Osteocyte (in vitro differentiated cells): ENCODE data around the gene FAM118B. TPM values are rescaled to one million over a fixed set of nuclear protein-coding genes. Genes with fewer than 3 reads are reported as not detected.

Experiments used
- DNase-seq: peaks from one replicate; pipeline ENCODE4 v3.0.0; 2021; ENCODE audit warnings: mixed read lengths; ENCODE audit not compliant: unreplicated experiment; ENCODE audit errors: extremely low spot score
- H3K27ac Mint-ChIP-seq: one replicate; pipeline ENCODE4 v1.8.0; 2021; ENCODE audit warnings: mild to moderate bottlenecking, mixed read lengths; ENCODE audit not compliant: unreplicated experiment
- H3K27me3 Mint-ChIP-seq: one replicate; pipeline ENCODE4 v1.8.0; 2021; ENCODE audit warnings: mixed read lengths; ENCODE audit not compliant: unreplicated experiment
- H3K36me3 Mint-ChIP-seq: one replicate; pipeline ENCODE4 v1.8.0; 2021; ENCODE audit warnings: mixed read lengths; ENCODE audit not compliant: unreplicated experiment
- H3K4me1 Mint-ChIP-seq: one replicate; pipeline ENCODE4 v1.8.0; 2021; ENCODE audit warnings: mixed read lengths; ENCODE audit not compliant: unreplicated experiment
- H3K4me3 Mint-ChIP-seq: one replicate; pipeline ENCODE4 v1.8.0; 2021; ENCODE audit warnings: mild to moderate bottlenecking, moderate library complexity, mixed read lengths; ENCODE audit not compliant: unreplicated experiment
- H3K9me3 Mint-ChIP-seq: one replicate; pipeline ENCODE4 v1.8.0; 2021; ENCODE audit warnings: mixed read lengths; ENCODE audit not compliant: unreplicated experiment
- CTCF ChIP-seq: fragments of 200-600 bp; sonication (generic); IDR thresholded peaks from 2 replicates; pipeline ENCODE4 v1.5.0; 2021; ENCODE audit warnings: antibody characterized with exemption, mild to moderate bottlenecking, moderate library complexity
- total RNA-seq: library from RNA; stranded (reverse); gene quantifications from 2 replicates; pipeline ENCODE4 v1.2.1, GENCODE V29; 2021

Gene FAM118B
- total RNA-seq, 1 donor from 2014 or later = 23.3 TPM

DNA sequence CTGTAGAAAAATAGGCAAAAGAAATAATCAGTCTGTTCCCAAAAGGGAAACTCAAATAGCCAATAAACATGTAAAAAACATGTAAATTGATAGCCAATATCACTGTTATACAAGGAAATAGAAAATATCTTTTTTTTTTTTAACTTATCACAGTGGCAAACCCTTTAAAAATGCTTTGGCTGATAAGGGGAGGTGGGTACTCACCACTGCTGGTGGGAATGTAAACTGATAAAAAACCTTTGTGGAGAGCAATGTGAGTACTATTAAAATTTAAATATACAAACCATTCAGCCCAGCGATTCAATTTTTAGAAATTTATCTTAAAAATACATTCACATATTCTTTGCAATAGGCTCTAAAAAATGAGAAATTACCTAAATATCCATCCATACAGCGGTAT lies 3.7 kb upstream of the FAM118B start:
- Mint-ChIP-seq H3K4me1 (peaks cover 15% of the 10 kb centered on the region), H3K36me3 (peaks cover 30% of the 10 kb centered on the region), H3K4me3 (no peak overlapping the region), H3K27me3 (no peaks in the 10 kb centered on the region), H3K9me3 (no peaks in the 10 kb centered on the region), H3K27ac (no peak overlapping the region)
- no peak for DNase-seq
- no peak for TF ChIP-seq CTCF

DNA sequence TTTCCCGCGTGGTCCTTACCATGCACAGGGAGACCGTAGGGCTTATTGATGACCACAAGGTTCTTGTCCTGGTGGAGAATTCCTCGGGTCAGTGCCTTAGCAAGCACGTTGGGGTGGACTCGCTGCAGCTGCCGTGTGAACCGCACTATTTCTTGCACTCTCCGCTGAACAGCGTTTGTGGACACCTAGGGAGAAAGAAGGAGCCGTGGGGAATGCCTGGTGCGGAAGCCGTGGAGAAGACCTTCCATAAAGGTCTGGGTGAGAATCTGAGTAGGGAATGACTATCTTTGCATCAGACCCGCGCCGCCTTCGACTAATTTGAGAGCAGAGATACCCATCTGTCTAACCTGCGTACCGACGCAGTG lies 729 bp upstream of the FAM118B start:
- TF ChIP-seq CTCF = no peak
- peak overlapping the region; percentile 98 for H3K4me3 Mint-ChIP-seq
- no peak for DNase-seq
- peak overlapping the region; percentile 94 for H3K27ac Mint-ChIP-seq
- peaks cover 13% of the 10 kb centered on the region for H3K36me3 Mint-ChIP-seq
- H3K4me1 Mint-ChIP-seq = peaks cover 23% of the 10 kb centered on the region
- no peaks in the 10 kb centered on the region for H3K27me3 Mint-ChIP-seq
- H3K9me3 Mint-ChIP-seq = no peaks in the 10 kb centered on the region

DNA sequence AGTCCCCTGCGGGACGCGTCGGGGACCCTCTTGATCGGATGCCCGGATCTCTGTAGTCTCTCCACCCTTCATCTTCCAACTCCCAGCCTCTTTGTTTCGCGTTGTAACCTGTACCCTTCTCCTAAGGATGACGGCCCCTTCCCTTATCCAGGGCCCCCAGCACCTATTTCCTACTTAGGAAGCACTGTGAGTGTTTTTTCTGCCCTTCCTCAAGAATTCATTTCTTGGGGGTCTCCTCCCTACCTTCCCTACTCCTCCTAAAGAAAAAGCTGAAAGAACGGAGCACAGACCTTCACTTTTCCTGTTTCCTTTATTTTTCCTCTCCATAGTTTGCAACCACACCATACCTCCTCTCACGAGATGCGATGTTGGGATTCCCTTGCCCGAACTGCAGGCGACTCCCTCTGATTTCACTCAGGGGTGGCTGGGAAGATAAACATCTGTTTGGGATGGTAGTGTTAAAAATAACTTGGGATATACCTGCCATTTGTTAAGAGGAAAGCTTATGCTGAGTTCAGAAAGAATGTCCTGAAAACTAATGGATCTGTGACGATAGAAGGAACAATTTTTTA lies 593 bp downstream of the FAM118B start:
- no peak for DNase-seq
- peak overlapping the region; percentile 98 for H3K4me3 Mint-ChIP-seq

GRCh38 chr11:126214441-126214840 lies 2.9 kb downstream of the FAM118B start:
- Mint-ChIP-seq H3K27me3 (no peaks in the 10 kb centered on the region), H3K4me3 (no peak overlapping the region), H3K9me3 (no peaks in the 10 kb centered on the region), H3K36me3 (peaks cover 2% of the 10 kb centered on the region), H3K27ac (no peak overlapping the region), H3K4me1 (peaks cover 25% of the 10 kb centered on the region)
- no peak for TF ChIP-seq CTCF
- no peak for DNase-seq

More for the DNA sequence above, 593 bp downstream of the FAM118B start:
- H3K36me3 Mint-ChIP-seq = peaks cover 9% of the 10 kb centered on the region
- TF ChIP-seq CTCF = no peak
- H3K27ac Mint-ChIP-seq = peak overlapping the region; percentile 94
- H3K4me1 Mint-ChIP-seq = peaks cover 23% of the 10 kb centered on the region
- H3K9me3 Mint-ChIP-seq = no peaks in the 10 kb centered on the region
- H3K27me3 Mint-ChIP-seq = no peaks in the 10 kb centered on the region

DNA sequence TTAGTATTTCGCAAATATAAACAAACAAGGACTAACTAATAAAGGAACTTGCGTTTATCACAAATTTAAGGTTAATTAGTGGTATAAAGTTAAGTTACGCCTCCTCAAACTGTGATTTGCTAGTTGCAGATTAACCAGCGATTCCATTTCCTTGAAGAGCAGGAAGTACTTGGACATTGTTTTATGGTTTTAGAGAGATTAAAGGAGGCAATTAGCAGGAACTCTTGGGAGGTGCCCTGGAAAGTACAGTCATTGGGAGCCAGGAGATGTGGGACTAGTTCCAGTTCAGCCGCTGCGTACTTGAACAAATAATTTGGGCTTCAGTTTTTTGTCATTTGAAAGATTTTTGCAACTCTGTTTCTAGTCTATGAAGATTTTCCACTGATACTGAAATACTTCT lies 3.3 kb downstream of the FAM118B start:
- Mint-ChIP-seq H3K4me1 (peaks cover 25% of the 10 kb centered on the region), H3K27me3 (no peaks in the 10 kb centered on the region), H3K27ac (no peak overlapping the region), H3K9me3 (no peaks in the 10 kb centered on the region), H3K36me3 (no peaks in the 10 kb centered on the region), H3K4me3 (no peak overlapping the region)
- no peak for TF ChIP-seq CTCF
- DNase-seq = no peak
